Measurements from ENCODE around the gene TP53TG5.

Gene TP53TG5

GRCh38 chr20:45394221-45395113, 16.3 kb upstream of the TP53TG5 start:
- Histone ChIP-seq H3K9me3 (ENCODE audit: low read length) (no peaks in the 10 kb centered on the region), H3K27me3 (ENCODE audit: insufficient read depth, low read length) (no peaks in the 10 kb centered on the region), H3K4me3 (ENCODE audit: low read length) (no peak overlapping the region), H2AFZ (ENCODE audit: low read depth, low read length) (no peak overlapping the region), H3K36me3 (ENCODE audit: insufficient read depth, low read length) (peaks cover 2% of the 10 kb centered on the region), H3K4me1 (ENCODE audit: insufficient read depth, low read length) (no peaks in the 10 kb centered on the region)

- H3K4me3 ChIP-seq (ENCODE audit: low read length), result no peak overlapping the region
- peaks cover 2% of the 10 kb centered on the region for H3K36me3 ChIP-seq (ENCODE audit: insufficient read depth, low read length)
- no peaks in the 10 kb centered on the region for H3K27me3 ChIP-seq (ENCODE audit: insufficient read depth, low read length)
- H3K9me3 ChIP-seq (ENCODE audit: low read length), result no peaks in the 10 kb centered on the region
- H3K4me1 ChIP-seq (ENCODE audit: insufficient read depth, low read length), result no peaks in the 10 kb centered on the region
- H2AFZ ChIP-seq (ENCODE audit: low read depth, low read length), result no peak overlapping the region
Observed at GRCh38 chr20:45392733-45393132, 14.6 kb upstream of the TP53TG5 start.

GRCh38 chr20:45391559-45391958, 13.4 kb upstream of the TP53TG5 start:
- H3K4me1 ChIP-seq (ENCODE audit: insufficient read depth, low read length), result no peaks in the 10 kb centered on the region
- H3K4me3 ChIP-seq (ENCODE audit: low read length), result no peak overlapping the region
- peaks cover 2% of the 10 kb centered on the region for H3K36me3 ChIP-seq (ENCODE audit: insufficient read depth, low read length)
- no peak overlapping the region for H2AFZ ChIP-seq (ENCODE audit: low read depth, low read length)
- H3K27me3 ChIP-seq (ENCODE audit: insufficient read depth, low read length), result no peaks in the 10 kb centered on the region
- no peaks in the 10 kb centered on the region for H3K9me3 ChIP-seq (ENCODE audit: low read length)

- Histone ChIP-seq H3K36me3 (ENCODE audit: insufficient read depth, low read length) (peaks cover 2% of the 10 kb centered on the region), H3K4me1 (ENCODE audit: insufficient read depth, low read length) (no peaks in the 10 kb centered on the region), H3K27me3 (ENCODE audit: insufficient read depth, low read length) (no peaks in the 10 kb centered on the region), H3K4me3 (ENCODE audit: low read length) (no peak overlapping the region), H3K9me3 (ENCODE audit: low read length) (no peaks in the 10 kb centered on the region), H2AFZ (ENCODE audit: low read depth, low read length) (no peak overlapping the region)
Observed at GRCh38 chr20:45390931-45391330, 12.8 kb upstream of the TP53TG5 start.

- Histone ChIP-seq H3K4me1 (ENCODE audit: insufficient read depth, low read length) (no peaks in the 10 kb centered on the region), H3K27me3 (ENCODE audit: insufficient read depth, low read length) (no peaks in the 10 kb centered on the region), H3K36me3 (ENCODE audit: insufficient read depth, low read length) (no peaks in the 10 kb centered on the region), H3K9me3 (ENCODE audit: low read length) (peaks cover under 1% of the 10 kb centered on the region), H2AFZ (ENCODE audit: low read depth, low read length) (no peak overlapping the region), H3K4me3 (ENCODE audit: low read length) (no peak overlapping the region)
Observed at GRCh38 chr20:45387274-45387673, 9.1 kb upstream of the TP53TG5 start.

GRCh38 chr20:45377269-45377668, 856 bp downstream of the TP53TG5 start:
- Histone ChIP-seq H3K9me3 (ENCODE audit: low read length) (peaks cover 1% of the 10 kb centered on the region), H3K4me1 (ENCODE audit: insufficient read depth, low read length) (no peaks in the 10 kb centered on the region), H3K4me3 (ENCODE audit: low read length) (no peak overlapping the region), H3K36me3 (ENCODE audit: insufficient read depth, low read length) (peaks cover 8% of the 10 kb centered on the region), H3K27me3 (ENCODE audit: insufficient read depth, low read length) (no peaks in the 10 kb centered on the region), H2AFZ (ENCODE audit: low read depth, low read length) (no peak overlapping the region)

GRCh38 chr20:45374966-45375365, 3.2 kb downstream of the TP53TG5 start:
- Histone ChIP-seq H3K4me1 (ENCODE audit: insufficient read depth, low read length) (no peaks in the 10 kb centered on the region), H3K27me3 (ENCODE audit: insufficient read depth, low read length) (no peaks in the 10 kb centered on the region), H3K36me3 (ENCODE audit: insufficient read depth, low read length) (peaks cover 6% of the 10 kb centered on the region), H2AFZ (ENCODE audit: low read depth, low read length) (no peak overlapping the region), H3K9me3 (ENCODE audit: low read length) (no peaks in the 10 kb centered on the region), H3K4me3 (ENCODE audit: low read length) (no peak overlapping the region)

- peaks cover 6% of the 10 kb centered on the region for H3K36me3 ChIP-seq (ENCODE audit: insufficient read depth, low read length)
- no peaks in the 10 kb centered on the region for H3K9me3 ChIP-seq (ENCODE audit: low read length)
- H2AFZ ChIP-seq (ENCODE audit: low read depth, low read length), result no peak overlapping the region
- no peak overlapping the region for H3K4me3 ChIP-seq (ENCODE audit: low read length)
- no peaks in the 10 kb centered on the region for H3K27me3 ChIP-seq (ENCODE audit: insufficient read depth, low read length)
- no peaks in the 10 kb centered on the region for H3K4me1 ChIP-seq (ENCODE audit: insufficient read depth, low read length)
Observed at GRCh38 chr20:45374101-45374467, 4.0 kb downstream of the TP53TG5 start.

- Histone ChIP-seq H3K36me3 (ENCODE audit: insufficient read depth, low read length) (peaks cover 6% of the 10 kb centered on the region), H3K4me3 (ENCODE audit: low read length) (no peak overlapping the region), H2AFZ (ENCODE audit: low read depth, low read length) (no peak overlapping the region), H3K4me1 (ENCODE audit: insufficient read depth, low read length) (no peaks in the 10 kb centered on the region), H3K9me3 (ENCODE audit: low read length) (no peaks in the 10 kb centered on the region), H3K27me3 (ENCODE audit: insufficient read depth, low read length) (no peaks in the 10 kb centered on the region)
Observed at GRCh38 chr20:45373353-45374100, 4.6 kb downstream of the TP53TG5 start.

GRCh38 chr20:45372646-45373352, 5.3 kb downstream of the TP53TG5 start:
- Histone ChIP-seq H3K9me3 (ENCODE audit: low read length) (no peaks in the 10 kb centered on the region), H3K27me3 (ENCODE audit: insufficient read depth, low read length) (no peaks in the 10 kb centered on the region), H3K4me3 (ENCODE audit: low read length) (no peak overlapping the region), H3K36me3 (ENCODE audit: insufficient read depth, low read length) (peaks cover 13% of the 10 kb centered on the region), H3K4me1 (ENCODE audit: insufficient read depth, low read length) (no peaks in the 10 kb centered on the region), H2AFZ (ENCODE audit: low read depth, low read length) (no peak overlapping the region)

GRCh38 chr20:45372241-45372640, 5.9 kb downstream of the TP53TG5 start:
- H2AFZ ChIP-seq (ENCODE audit: low read depth, low read length), result no peak overlapping the region
- no peaks in the 10 kb centered on the region for H3K4me1 ChIP-seq (ENCODE audit: insufficient read depth, low read length)
- peaks cover 17% of the 10 kb centered on the region for H3K36me3 ChIP-seq (ENCODE audit: insufficient read depth, low read length)
- no peaks in the 10 kb centered on the region for H3K27me3 ChIP-seq (ENCODE audit: insufficient read depth, low read length)
- H3K4me3 ChIP-seq (ENCODE audit: low read length), result no peak overlapping the region
- H3K9me3 ChIP-seq (ENCODE audit: low read length), result no peaks in the 10 kb centered on the region

- no peaks in the 10 kb centered on the region for H3K9me3 ChIP-seq (ENCODE audit: low read length)
- no peak overlapping the region for H2AFZ ChIP-seq (ENCODE audit: low read depth, low read length)
- H3K4me3 ChIP-seq (ENCODE audit: low read length), result no peak overlapping the region
- no peaks in the 10 kb centered on the region for H3K27me3 ChIP-seq (ENCODE audit: insufficient read depth, low read length)
- peaks cover 32% of the 10 kb centered on the region for H3K36me3 ChIP-seq (ENCODE audit: insufficient read depth, low read length)
- no peaks in the 10 kb centered on the region for H3K4me1 ChIP-seq (ENCODE audit: insufficient read depth, low read length)
Observed at GRCh38 chr20:45370571-45371160, 7.5 kb downstream of the TP53TG5 start.
